ENCODE data around the gene C2orf78. TPM values are rescaled to one million over a fixed set of nuclear protein-coding genes. Genes with fewer than 3 reads are reported as not detected.
A peak's percentile ranks its signal among the peaks of the same experiment; 100 is the strongest.

The C2orf78 gene
- polyA plus RNA-seq, 3 donors: not detected

DNA sequence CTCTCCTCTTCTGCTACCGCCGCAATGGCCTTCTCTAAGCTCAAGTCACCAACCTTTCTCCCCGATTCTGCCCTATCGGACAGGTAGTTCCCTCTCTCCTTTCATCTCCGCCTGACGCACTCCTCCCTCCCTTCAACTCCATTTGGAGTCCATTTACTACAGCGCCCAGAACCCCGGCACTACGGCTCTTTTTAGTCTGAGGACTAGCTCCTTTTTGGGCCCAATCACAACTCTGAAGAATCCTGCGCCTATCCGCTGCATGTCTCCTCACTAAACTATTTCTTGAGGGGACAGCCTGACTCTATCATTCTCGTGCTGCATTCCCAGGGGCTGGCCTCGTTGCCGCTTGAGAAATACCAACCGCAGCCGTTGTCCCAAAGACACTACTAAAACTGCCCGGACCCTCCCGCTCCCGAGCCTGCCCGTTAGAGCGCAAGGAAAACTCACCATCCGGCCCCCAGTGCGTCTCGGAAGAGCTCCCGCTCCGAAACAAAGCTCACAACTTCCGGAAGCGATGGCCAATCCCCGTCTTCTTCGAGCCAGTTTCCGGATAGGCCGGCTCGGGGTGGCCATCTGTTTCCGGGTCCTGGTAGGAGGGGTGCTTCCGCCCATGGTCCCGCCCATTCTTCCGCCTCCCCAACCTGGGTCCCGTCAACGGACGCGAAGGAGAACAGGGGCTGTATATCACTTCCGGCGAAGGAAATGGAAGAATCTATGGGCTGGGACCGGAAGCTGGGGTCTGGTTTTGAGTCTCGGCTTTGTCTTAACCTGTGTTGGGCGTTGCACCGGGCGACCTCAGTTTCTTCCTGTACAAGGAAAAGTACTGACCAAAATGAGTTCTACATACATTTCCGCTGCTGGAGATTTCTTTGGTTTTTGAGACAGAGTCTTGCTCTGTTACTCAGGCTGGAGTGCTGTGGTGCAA lies 46.9 kb upstream of the C2orf78 start, which contains the start of gene TPRKB:
TPRKB (minus strand) TSS at position 491 of the 925 bp plus-strand sequence. CDS start 2,776 bp downstream, outside the sequence.
- Histone ChIP-seq H3K9me3 (replicated peaks in 1 of 2; ENCODE audit: control insufficient read depth in 1 of 2, insufficient read depth in 1 of 2, low read length in 2 of 2) (no peaks in the 10 kb centered on the region), H3K36me3 (replicated peaks in 1 of 2; ENCODE audit: control insufficient read depth in 1 of 2, insufficient read depth in 2 of 2, low read length in 2 of 2) (peaks cover 20 to 26% of the 10 kb centered on the region in 2 donors), H3K27ac (ENCODE audit: low read depth in 1 of 2, low read length in 2 of 2) (peak within 1 kb of the TSS; percentile 4 to 79), H3K4me2 (replicated peaks; ENCODE audit: extremely low read depth, low read length, poor library complexity, severe bottlenecking) (peak within 1 kb of the TSS; percentile 89), H3K79me2 (ENCODE audit: insufficient read depth, low read length) (peaks cover 19% of the 10 kb centered on the region), H4K20me1 (ENCODE audit: insufficient read depth, low read length) (no peaks in the 10 kb centered on the region), H3K9ac (ENCODE audit: insufficient read depth, low read length, poor library complexity, severe bottlenecking) (peak within 1 kb of the TSS; percentile 76), H3K27me3 (ENCODE audit: control insufficient read depth in 2 of 2, insufficient read depth in 2 of 2, low read length in 2 of 2) (no peaks in the 10 kb centered on the region), H3K4me3 (replicated peaks in 1 of 3; ENCODE audit: low read depth in 2 of 3, low read length in 3 of 3) (peak within 1 kb of the TSS; percentile 61 to 97 (median 83)), H3K4me1 (ENCODE audit: control insufficient read depth in 1 of 2, insufficient read depth in 2 of 2, low read length in 2 of 2) (peaks cover 10 to 14% of the 10 kb centered on the region in 2 donors), H2AFZ (ENCODE audit: insufficient read depth, low read depth, low read length, poor library complexity, severe bottlenecking) (peak within 1 kb of the TSS; percentile 97)
- H3K36me3 Mint-ChIP-seq: peaks cover 28 to 33% of the 10 kb centered on the region in 2 donors
- DNase-seq: peak; percentile 94 to 96 (median 95)
- TF ChIP-seq, protein P1, sequence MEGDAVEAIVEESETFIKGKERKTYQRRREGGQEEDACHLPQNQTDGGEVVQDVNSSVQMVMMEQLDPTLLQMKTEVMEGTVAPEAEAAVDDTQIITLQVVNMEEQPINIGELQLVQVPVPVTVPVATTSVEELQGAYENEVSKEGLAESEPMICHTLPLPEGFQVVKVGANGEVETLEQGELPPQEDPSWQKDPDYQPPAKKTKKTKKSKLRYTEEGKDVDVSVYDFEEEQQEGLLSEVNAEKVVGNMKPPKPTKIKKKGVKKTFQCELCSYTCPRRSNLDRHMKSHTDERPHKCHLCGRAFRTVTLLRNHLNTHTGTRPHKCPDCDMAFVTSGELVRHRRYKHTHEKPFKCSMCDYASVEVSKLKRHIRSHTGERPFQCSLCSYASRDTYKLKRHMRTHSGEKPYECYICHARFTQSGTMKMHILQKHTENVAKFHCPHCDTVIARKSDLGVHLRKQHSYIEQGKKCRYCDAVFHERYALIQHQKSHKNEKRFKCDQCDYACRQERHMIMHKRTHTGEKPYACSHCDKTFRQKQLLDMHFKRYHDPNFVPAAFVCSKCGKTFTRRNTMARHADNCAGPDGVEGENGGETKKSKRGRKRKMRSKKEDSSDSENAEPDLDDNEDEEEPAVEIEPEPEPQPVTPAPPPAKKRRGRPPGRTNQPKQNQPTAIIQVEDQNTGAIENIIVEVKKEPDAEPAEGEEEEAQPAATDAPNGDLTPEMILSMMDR (IDR thresholded peaks at IDR 0.05): no peak
- intact Hi-C loops (cut with micrococcal nuclease): loop anchor here in 1 of 2 donors (5.0 kb wide), 1 partner anchor 505 kb away; the partner anchor contains the start of genes CCT7 and PRADC1
- H3K27me3 Mint-ChIP-seq (ENCODE audit: low read depth in 3 of 3): peaks cover 0 to 5% (median 5%) of the 10 kb centered on the region in 3 donors
- H3K4me1 Mint-ChIP-seq: peaks cover 17% of the 10 kb centered on the region
- peaks cover 2 to 16% (median 10%) of the 10 kb centered on the region in 7 donors for H3K9me3 Mint-ChIP-seq
- peak within 1 kb of the TSS; percentile 65 to 92 (median 90) for H3K27ac Mint-ChIP-seq
- H3K4me3 Mint-ChIP-seq: peak within 1 kb of the TSS; percentile 96 to 98
- WGBS (ENCODE audit: insufficient coverage): under 1% methylated on average over 43 of the region's 49 CpGs

DNA sequence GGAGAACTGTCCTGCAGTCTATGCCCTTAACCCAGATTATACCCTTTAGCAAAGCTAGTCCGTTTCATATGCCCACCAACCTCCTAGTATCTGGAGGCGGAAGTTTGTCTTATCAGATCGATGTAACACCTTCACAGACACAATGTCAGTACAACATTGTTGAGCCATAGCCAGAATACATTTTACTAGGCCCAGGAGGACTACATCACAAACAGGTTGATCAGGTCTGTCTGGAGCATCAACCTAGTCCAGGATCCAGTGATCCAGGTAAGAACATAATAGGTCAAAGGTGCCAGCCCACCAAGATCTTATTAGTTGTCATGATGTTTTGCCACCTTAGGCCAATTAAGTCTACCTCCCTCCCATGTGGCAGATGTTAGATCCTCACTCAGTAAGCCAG lies 44.9 kb upstream of the C2orf78 start:
- TF ChIP-seq, protein P1 (IDR thresholded peaks at IDR 0.05): no peak
- no peak overlapping the region for H3K27ac ChIP-seq (ENCODE audit: low read depth in 1 of 2, low read length in 2 of 2)
- Mint-ChIP-seq H3K27me3 (ENCODE audit: low read depth in 3 of 3) (peaks cover 0 to 5% (median 5%) of the 10 kb centered on the region in 3 donors), H3K9me3 (peaks cover 2 to 16% (median 10%) of the 10 kb centered on the region in 7 donors), H3K27ac (no peak overlapping the region), H3K36me3 (peaks cover 21 to 26% of the 10 kb centered on the region in 2 donors), H3K4me1 (peaks cover 17% of the 10 kb centered on the region), H3K4me3 (no peak overlapping the region)
- no peak overlapping the region for H3K4me2 ChIP-seq (replicated peaks; ENCODE audit: extremely low read depth, low read length, poor library complexity, severe bottlenecking)
- H4K20me1 ChIP-seq (ENCODE audit: insufficient read depth, low read length): no peaks in the 10 kb centered on the region
- no peak for DNase-seq
- peaks cover 10 to 14% of the 10 kb centered on the region in 2 donors for H3K4me1 ChIP-seq (ENCODE audit: control insufficient read depth in 1 of 2, insufficient read depth in 2 of 2, low read length in 2 of 2)
- no peak overlapping the region for H3K4me3 ChIP-seq (replicated peaks in 1 of 3; ENCODE audit: low read depth in 2 of 3, low read length in 3 of 3)
- H3K79me2 ChIP-seq (ENCODE audit: insufficient read depth, low read length): peaks cover 19% of the 10 kb centered on the region
- WGBS (ENCODE audit: insufficient coverage): 100% methylated on average over 1 of the region's 3 CpGs
- H3K36me3 ChIP-seq (replicated peaks in 1 of 2; ENCODE audit: control insufficient read depth in 1 of 2, insufficient read depth in 2 of 2, low read length in 2 of 2): peaks cover 6 to 9% of the 10 kb centered on the region in 2 donors
- intact Hi-C loops (cut with micrococcal nuclease): loop anchor here in 1 of 2 donors (5.0 kb wide), 1 partner anchor 507 kb away; the partner anchor contains the start of genes CCT7 and PRADC1
- no peak overlapping the region for H2AFZ ChIP-seq (ENCODE audit: insufficient read depth, low read depth, low read length, poor library complexity, severe bottlenecking)
- H3K9ac ChIP-seq (ENCODE audit: insufficient read depth, low read length, poor library complexity, severe bottlenecking): no peak overlapping the region
- no peaks in the 10 kb centered on the region for H3K27me3 ChIP-seq (ENCODE audit: control insufficient read depth in 2 of 2, insufficient read depth in 2 of 2, low read length in 2 of 2)
- no peaks in the 10 kb centered on the region for H3K9me3 ChIP-seq (replicated peaks in 1 of 2; ENCODE audit: control insufficient read depth in 1 of 2, insufficient read depth in 1 of 2, low read length in 2 of 2)
